Measurements from ENCODE around the gene EPB41L4B. TPM values are rescaled to one million over a fixed set of nuclear protein-coding genes. Genes with fewer than 3 reads are reported as not detected.

The EPB41L4B gene
- total RNA-seq, 1 donor from 2014 or later, result 5.5 TPM

DNA sequence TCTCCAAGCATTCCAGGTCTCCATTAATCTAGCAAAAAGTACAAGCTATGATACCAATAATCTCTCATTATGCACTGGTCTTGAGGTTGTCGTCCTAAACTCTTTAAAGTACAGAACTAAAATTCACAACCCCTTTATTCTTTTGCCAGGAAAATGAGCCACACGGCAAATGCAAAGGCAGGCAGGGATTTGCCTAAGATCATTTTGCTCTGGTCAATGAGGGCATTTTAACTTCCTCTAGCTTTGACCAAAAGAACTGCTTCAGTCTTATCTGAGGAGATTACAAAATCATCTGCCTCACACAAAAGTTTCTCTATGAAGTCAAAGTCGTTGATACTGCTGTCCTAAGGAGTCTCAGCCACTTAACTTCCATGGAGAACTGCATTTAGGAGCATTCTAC, 51.8 kb downstream of the EPB41L4B start:
- Mint-ChIP-seq H3K4me3 (no peak overlapping the region), H3K9me3 (peaks cover 7% of the 10 kb centered on the region), H3K4me1 (peaks cover 2% of the 10 kb centered on the region), H3K36me3 (peaks cover 9% of the 10 kb centered on the region), H3K27ac (no peak overlapping the region), H3K27me3 (ENCODE audit: low read depth) (no peaks in the 10 kb centered on the region)
- no peak for DNase-seq (ENCODE audit: low spot score in 2 of 2, unreplicated experiment in 2 of 2)
- TF ChIP-seq, protein P1, sequence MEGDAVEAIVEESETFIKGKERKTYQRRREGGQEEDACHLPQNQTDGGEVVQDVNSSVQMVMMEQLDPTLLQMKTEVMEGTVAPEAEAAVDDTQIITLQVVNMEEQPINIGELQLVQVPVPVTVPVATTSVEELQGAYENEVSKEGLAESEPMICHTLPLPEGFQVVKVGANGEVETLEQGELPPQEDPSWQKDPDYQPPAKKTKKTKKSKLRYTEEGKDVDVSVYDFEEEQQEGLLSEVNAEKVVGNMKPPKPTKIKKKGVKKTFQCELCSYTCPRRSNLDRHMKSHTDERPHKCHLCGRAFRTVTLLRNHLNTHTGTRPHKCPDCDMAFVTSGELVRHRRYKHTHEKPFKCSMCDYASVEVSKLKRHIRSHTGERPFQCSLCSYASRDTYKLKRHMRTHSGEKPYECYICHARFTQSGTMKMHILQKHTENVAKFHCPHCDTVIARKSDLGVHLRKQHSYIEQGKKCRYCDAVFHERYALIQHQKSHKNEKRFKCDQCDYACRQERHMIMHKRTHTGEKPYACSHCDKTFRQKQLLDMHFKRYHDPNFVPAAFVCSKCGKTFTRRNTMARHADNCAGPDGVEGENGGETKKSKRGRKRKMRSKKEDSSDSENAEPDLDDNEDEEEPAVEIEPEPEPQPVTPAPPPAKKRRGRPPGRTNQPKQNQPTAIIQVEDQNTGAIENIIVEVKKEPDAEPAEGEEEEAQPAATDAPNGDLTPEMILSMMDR (IDR thresholded peaks at IDR 0.05; ENCODE audit: unreplicated experiment), result no peak

DNA sequence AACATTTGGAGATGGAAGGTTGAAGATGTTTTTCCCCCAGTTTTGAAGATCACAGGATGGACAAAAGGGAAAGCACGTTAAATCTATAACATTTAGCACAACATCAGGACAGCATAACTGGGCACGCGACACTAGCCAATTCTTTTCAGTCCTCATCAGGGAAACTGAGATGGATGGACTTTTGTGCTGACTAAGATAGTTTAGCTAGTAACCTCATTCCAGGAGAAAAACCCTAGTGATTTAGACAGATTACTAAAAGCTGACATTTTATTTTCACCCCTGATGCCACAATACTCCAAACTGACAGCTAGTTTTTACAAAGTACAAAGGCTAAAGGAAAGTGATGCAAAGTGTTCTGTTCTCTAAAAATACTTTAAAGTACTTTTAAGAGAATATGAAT, 53.3 kb downstream of the EPB41L4B start:
- TF ChIP-seq, protein P1 (IDR thresholded peaks at IDR 0.05; ENCODE audit: unreplicated experiment), result no peak
- Mint-ChIP-seq H3K36me3 (peaks cover 9% of the 10 kb centered on the region), H3K27me3 (ENCODE audit: low read depth) (no peaks in the 10 kb centered on the region), H3K27ac (no peak overlapping the region), H3K9me3 (peaks cover 7% of the 10 kb centered on the region), H3K4me3 (no peak overlapping the region), H3K4me1 (peaks cover 2% of the 10 kb centered on the region)
- DNase-seq (ENCODE audit: low spot score in 2 of 2, unreplicated experiment in 2 of 2), result no peak

DNA sequence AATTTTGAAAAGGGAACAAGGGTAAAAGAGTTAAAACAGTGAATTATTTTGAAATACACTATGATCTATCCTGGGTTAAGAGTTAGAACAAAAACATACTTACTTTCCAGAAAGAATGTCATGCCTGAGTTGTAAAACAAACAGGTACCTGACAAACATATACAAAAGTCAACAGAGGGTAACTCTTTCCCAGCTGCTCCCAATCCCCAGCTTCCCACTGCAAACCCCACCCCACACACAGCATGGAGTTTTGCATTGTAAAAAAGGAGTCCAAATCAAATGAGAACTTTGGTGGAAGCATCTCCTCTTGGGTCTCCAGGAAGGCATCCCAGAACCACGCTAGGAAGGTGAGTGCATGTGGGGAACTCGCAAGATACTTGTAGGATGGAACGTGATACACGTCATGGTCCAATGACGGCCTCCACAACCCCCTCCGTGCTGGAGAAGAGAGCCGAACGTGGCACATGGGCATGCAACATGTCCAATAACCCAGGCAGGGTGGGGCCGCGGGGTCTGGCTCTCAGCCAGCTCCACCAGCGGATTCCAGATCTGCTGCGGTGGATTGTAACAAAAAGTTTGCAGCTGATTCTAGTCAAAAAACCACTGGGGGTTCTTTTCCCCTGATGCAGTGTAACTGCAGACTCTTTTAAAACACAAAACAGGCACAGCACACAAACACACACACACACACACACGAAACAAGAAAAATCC, 55.8 kb downstream of the EPB41L4B start:
- Mint-ChIP-seq H3K36me3 (peaks cover 9% of the 10 kb centered on the region), H3K4me3 (no peak overlapping the region), H3K4me1 (peaks cover 2% of the 10 kb centered on the region), H3K27ac (no peak overlapping the region), H3K27me3 (ENCODE audit: low read depth) (no peaks in the 10 kb centered on the region), H3K9me3 (peaks cover 7% of the 10 kb centered on the region)
- DNase-seq (ENCODE audit: low spot score in 2 of 2, unreplicated experiment in 2 of 2), result no peak
- TF ChIP-seq, protein P1 (IDR thresholded peaks at IDR 0.05; ENCODE audit: unreplicated experiment), result no peak

DNA sequence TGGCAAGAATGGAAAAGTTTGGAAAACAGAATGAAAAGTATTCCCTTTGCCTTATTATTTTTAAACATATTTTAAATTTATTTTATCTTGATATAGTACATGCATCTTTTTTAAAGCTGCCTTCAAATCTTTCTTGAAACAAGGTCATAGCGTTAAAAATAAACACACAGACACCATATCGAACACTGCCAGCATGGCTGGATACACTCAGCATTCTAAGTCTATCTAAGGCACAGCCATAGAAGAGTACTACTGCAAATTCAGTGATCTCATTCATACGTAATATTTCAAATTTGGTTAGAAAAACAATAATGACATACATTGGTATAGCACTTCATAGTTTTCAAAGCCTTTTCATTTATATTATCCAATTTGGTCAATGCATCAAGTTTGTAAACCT, 57.5 kb downstream of the EPB41L4B start:
- H3K4me3 Mint-ChIP-seq, result no peak overlapping the region
- no peak overlapping the region for H3K27ac Mint-ChIP-seq
- peaks cover 7% of the 10 kb centered on the region for H3K9me3 Mint-ChIP-seq
- DNase-seq (ENCODE audit: low spot score in 2 of 2, unreplicated experiment in 2 of 2), result no peak
- H3K4me1 Mint-ChIP-seq, result peaks cover 3% of the 10 kb centered on the region
- H3K36me3 Mint-ChIP-seq, result peaks cover 7% of the 10 kb centered on the region
- H3K27me3 Mint-ChIP-seq (ENCODE audit: low read depth), result no peaks in the 10 kb centered on the region
- TF ChIP-seq, protein P1 (IDR thresholded peaks at IDR 0.05; ENCODE audit: unreplicated experiment), result no peak

DNA sequence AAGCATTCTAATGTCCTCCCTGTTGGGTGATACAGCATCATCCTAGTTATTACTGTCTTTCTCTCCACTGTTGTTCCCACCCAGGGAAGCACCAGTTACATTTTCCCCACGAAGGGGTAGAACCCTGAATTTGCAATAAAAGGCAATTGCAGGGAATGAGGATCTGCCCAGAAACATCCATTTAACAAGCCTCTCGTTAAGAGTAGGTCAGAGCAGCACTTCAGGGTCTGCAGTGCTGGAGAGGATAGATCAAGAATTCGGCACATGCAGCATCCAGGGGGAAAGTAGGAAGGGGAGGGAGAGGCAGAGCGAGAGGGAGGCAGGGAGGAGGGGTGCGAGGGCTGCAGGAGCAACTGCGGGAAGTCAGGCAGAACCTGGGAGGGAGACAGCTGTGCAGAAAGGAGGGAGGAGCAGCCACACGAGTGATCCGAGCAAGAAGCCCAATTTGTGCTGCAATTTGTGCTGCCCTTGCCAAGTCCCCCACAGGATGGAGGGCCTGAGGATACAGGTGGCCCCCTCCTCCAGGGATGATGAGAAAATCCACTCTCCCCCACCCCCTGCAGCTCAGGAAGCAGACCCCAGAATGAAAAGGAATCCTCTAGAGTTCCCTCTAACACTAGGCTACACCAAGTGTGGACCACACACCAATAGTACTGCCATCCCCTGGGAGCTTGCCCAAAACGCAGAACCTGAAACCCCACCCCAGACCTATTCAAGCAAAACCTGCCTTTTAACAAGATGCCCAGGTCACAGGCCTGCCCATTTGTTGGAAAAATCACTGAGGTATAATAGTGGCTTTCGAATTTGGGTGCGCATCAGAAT, 62.2 kb downstream of the EPB41L4B start:
- Mint-ChIP-seq H3K36me3 (no peaks in the 10 kb centered on the region), H3K27ac (no peak overlapping the region), H3K4me1 (peaks cover 3% of the 10 kb centered on the region), H3K9me3 (no peaks in the 10 kb centered on the region), H3K27me3 (ENCODE audit: low read depth) (no peaks in the 10 kb centered on the region), H3K4me3 (no peak overlapping the region)
- TF ChIP-seq, protein P1 (IDR thresholded peaks at IDR 0.05; ENCODE audit: unreplicated experiment), result no peak
- DNase-seq (ENCODE audit: low spot score in 2 of 2, unreplicated experiment in 2 of 2), result no peak

Data from mesothelial cell of epicardium (in vitro differentiated cells).